ENCODE results near the gene SSR4. TPM values are rescaled to one million over a fixed set of nuclear protein-coding genes. Genes with fewer than 3 reads are reported as not detected.

SSR4 gene
- total and polyA plus RNA-seq, 2 of the 13 experiments (the other 11 are each of a cell fraction or from before 2014, with no cell fraction given) = 214 to 288 TPM

DNA sequence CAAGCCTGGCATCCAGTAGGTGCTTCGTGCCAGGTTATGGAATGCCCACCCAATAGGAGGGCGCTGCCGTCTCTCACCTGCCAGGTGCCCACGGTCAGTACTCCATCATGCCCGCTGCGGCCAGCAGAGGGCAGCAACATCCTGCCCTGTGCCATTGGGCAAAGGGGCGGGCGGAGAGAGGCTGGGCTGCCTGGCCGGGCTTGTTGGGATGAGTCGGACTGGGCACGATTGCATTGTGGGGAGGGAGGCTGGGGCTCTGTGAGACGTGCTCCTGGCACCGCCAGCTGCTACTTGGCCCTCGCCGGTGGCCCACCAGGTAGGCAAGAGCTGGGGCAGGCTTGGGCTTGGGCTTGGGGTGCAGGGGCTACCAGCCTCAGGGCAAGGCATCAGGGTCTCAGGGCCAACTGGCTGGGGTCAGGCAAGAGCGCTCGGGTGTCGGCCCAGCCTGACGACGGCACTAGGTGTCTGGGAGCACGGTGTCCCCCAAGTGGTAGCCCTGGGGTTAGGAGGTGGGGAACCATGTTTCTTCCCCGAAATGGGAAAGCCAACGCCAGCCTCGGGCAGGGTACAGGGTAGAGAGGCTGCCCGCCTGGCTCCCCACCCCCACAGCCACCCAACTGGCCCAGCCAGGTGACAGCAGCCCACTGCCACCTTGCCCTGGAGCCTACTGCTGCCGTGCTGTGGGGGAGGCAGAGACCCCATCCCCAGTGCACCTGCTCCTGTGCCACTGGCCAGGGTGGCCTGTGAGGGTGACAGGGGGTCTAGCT is 30.3 kb upstream of the SSR4 start, which contains the start of gene PLXNB3 (continued):
- TF ChIP-seq KAT2B (IDR thresholded peaks at IDR 0.05; ENCODE audit: borderline replicate concordance, low read depth, low read length) (no peak), SOX6 (IDR thresholded peaks at IDR 0.05) (no peak), SOX6 (CRISPR knock-in tag; IDR thresholded peaks at IDR 0.05) (no peak; the same call in 1 of the 2 replicates), ZNF605 (CRISPR knock-in tag; IDR thresholded peaks at IDR 0.05) (0 out of 2 replicates have a peak, but pooled peaks have one; percentile 42), XRCC5 (optimal IDR thresholded peaks at IDR 0.05; ENCODE audit: low read length) (peak; percentile 73), SALL1 (CRISPR knock-in tag; IDR thresholded peaks at IDR 0.05) (0 out of 2 replicates have a peak, but pooled peaks have one; percentile 0), MED1 (CRISPR knock-in tag; IDR thresholded peaks at IDR 0.05) (0 out of 2 replicates have a peak, but pooled peaks have one; percentile 13), ZNF792 (CRISPR knock-in tag; IDR thresholded peaks at IDR 0.05) (no peak), ZNF235 (CRISPR knock-in tag; IDR thresholded peaks at IDR 0.05; ENCODE audit: borderline replicate concordance) (0 out of 2 replicates have a peak, but pooled peaks have one; percentile 18), ZEB1 (IDR thresholded peaks at IDR 0.05; ENCODE audit: insufficient replicate concordance, low read depth) (peak; percentile 50), RORA (CRISPR knock-in tag; IDR thresholded peaks at IDR 0.05) (no peak), CREB1 (IDR thresholded peaks at IDR 0.05) (no peak), CREB1 (CRISPR knock-in tag; IDR thresholded peaks at IDR 0.05) (no peak), HDAC6 (IDR thresholded peaks at IDR 0.05; ENCODE audit: low read depth, low read length) (no peak), ZNF564 (CRISPR knock-in tag; IDR thresholded peaks at IDR 0.05) (no peak), PLRG1 (conservative IDR thresholded peaks at IDR 0.05) (no peak), ZNF550 (CRISPR knock-in tag; IDR thresholded peaks at IDR 0.05; ENCODE audit: borderline replicate concordance) (no peak), ZNF263 (CRISPR knock-in tag; IDR thresholded peaks at IDR 0.05) (peak; percentile 52), KLF16 (CRISPR knock-in tag; IDR thresholded peaks at IDR 0.05) (0 out of 4 replicates have a peak, but pooled peaks of 1 of the 2 experiments have one; percentile 35), FOSL2 (CRISPR knock-in tag; IDR thresholded peaks at IDR 0.05) (peak; percentile 2; the same call in 1 of the 2 replicates), KDM2A (CRISPR knock-in tag; IDR thresholded peaks at IDR 0.05; ENCODE audit: borderline replicate concordance, low read depth) (peak; percentile 65; the same call in 1 of the 2 replicates), ZNF30 (CRISPR knock-in tag; IDR thresholded peaks at IDR 0.05) (no peak), KMT2A (CRISPR knock-in tag; IDR thresholded peaks at IDR 0.05) (no peak), ZNF451 (CRISPR knock-in tag; IDR thresholded peaks at IDR 0.05) (no peak; the same call in 1 of the 2 replicates), ZFP62 (CRISPR knock-in tag; IDR thresholded peaks at IDR 0.05) (no peak), ZSCAN29 (CRISPR knock-in tag; conservative IDR thresholded peaks at IDR 0.05) (no peak), ASH2L (IDR thresholded peaks at IDR 0.05; ENCODE audit: insufficient read length, low read depth, low read length) (no peak)
- TF ChIP-seq, protein P1, sequence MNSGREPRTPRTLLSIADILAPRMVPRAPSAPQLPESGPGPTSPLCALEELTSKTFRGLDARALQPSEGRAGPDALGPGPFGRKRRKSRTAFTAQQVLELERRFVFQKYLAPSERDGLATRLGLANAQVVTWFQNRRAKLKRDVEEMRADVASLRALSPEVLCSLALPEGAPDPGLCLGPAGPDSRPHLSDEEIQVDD (CRISPR knock-in tag; IDR thresholded peaks at IDR 0.05; ENCODE audit: borderline replicate concordance) = no peak
- TF ChIP-seq, protein P2, sequence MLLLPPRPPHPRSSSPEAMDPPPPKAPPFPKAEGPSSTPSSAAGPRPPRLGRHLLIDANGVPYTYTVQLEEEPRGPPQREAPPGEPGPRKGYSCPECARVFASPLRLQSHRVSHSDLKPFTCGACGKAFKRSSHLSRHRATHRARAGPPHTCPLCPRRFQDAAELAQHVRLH (CRISPR knock-in tag; IDR thresholded peaks at IDR 0.05; ENCODE audit: borderline replicate concordance, low read depth) = 0 out of 2 replicates have a peak, but pooled peaks have one; percentile 28
- TF ChIP-seq, protein P3, sequence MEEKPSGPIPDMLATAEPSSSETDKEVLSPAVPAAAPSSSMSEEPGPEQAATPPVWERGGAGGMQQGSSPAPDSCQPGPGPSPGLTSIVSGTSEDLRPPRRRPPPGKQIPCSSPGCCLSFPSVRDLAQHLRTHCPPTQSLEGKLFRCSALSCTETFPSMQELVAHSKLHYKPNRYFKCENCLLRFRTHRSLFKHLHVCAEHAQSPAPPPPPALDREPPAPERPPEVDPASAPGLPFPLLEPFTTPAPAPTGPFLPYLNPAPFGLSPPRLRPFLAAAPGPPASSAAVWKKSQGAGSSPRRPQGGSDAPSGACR (CRISPR knock-in tag; IDR thresholded peaks at IDR 0.05) = no peak
- TF ChIP-seq, protein P4, sequence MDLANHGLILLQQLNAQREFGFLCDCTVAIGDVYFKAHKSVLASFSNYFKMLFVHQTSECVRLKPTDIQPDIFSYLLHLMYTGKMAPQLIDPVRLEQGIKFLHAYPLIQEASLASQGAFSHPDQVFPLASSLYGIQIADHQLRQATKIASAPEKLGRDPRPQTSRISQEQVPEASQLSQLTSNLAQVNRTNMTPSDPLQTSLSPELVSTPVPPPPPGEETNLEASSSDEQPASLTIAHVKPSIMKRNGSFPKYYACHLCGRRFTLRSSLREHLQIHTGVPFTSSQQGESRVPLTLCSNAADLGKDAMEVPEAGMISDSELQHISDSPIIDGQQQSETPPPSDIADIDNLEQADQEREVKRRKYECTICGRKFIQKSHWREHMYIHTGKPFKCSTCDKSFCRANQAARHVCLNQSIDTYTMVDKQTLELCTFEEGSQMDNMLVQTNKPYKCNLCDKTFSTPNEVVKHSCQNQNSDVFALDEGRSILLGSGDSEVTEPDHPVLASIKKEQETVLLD (CRISPR knock-in tag; IDR thresholded peaks at IDR 0.05; ENCODE audit: low read depth) = no peak
